Pancreas (tissue), 10 donors: ENCODE data around the gene KCNA2. TPM values are rescaled to one million over a fixed set of nuclear protein-coding genes. Genes with fewer than 3 reads are reported as not detected.

Experiments
- ATAC-seq, 4 donors: fragments of 200-7000 bp; cut with Tn5 transposase; one replicate each; pipeline versions ENCODE4 v1.8.0 to v1.9.1; 2020; ENCODE audit warnings: mild to moderate bottlenecking in 4 of 4, moderate library complexity in 4 of 4
- DNase-seq, 6 donors: peaks; one replicate each; pipeline ENCODE4 v3.0.0-alpha.2; 2020
- FAIRE-seq: peaks from 2 replicates; lab custom pipeline; 2012; peaks lifted over from hg19 to GRCh38; lab: Jason Lieb, UNC
- H3K27ac ChIP-seq, 4 donors: fragments of 200-600 bp; sonication (generic); 1 replicate in 3 of 4; 2 replicates in 1 of 4; pipeline versions ENCODE4 v1.5.0 to v1.8.0; 2020
- H3K27me3 ChIP-seq, 4 donors: fragments of 200-600 bp; one replicate each; pipeline ENCODE4 v1.8.0; 2021
- H3K36me3 ChIP-seq, 3 donors: fragments of 200-600 bp; sonication (generic) in 1 of 3; one replicate each; pipeline versions ENCODE4 v1.5.0 to v1.8.0; 2020 to 2021
- H3K4me1 ChIP-seq, 3 donors: fragments of 200-600 bp; one replicate each; pipeline ENCODE4 v1.8.0; 2021
- H3K4me3 ChIP-seq, 4 donors: fragments of 200-600 bp; sonication (generic) in 2 of 4; one replicate each; pipeline versions ENCODE4 v1.5.0 to v1.8.0; 2020 to 2021
- H3K9me3 ChIP-seq, 4 donors: fragments of 200-600 bp; one replicate each; pipeline ENCODE4 v1.8.0; 2021
- CTCF ChIP-seq, 4 donors: fragments of 200-600 bp; sonication (generic) in 3 of 4; IDR thresholded peaks; one replicate each; pipeline versions ENCODE4 v1.5.0 to v1.8.0; 2021; ENCODE audit warnings: antibody characterized with exemption in 4 of 4
- WGBS, 2 donors: extraction: QIAGEN DNeasy Blood & Tissue Kit; methylation state at CpG; one replicate each; pipeline ENCODE4 v1.1.7; 2013; 5-methylcytosine and 5-hydroxymethylcytosine counted together
- intact Hi-C, 3 donors: fragments of 100-400 bp; cut with DNase I; formaldehyde crosslinking; loops; one replicate each; pipeline versions ENCODE4 v1.11.1 to v1.14.2; 2022
- polyA plus RNA-seq, 2 donors: library from polyadenylated mRNA; stranded (reverse); fragments of 200-250 nt; gene quantifications; one replicate each; pipeline ENCODE4 v1.2.3, GENCODE V29; 2013
- total RNA-seq, 6 donors: library from RNA; stranded (reverse); fragmentation: NEBNext Ultra II Directional in 4 of 6; extraction: Animal tissue kit (Norgen Biotek cat#: 25700) in 4 of 6; gene quantifications; one replicate each; pipeline versions ENCODE4 v1.2.1 to v1.2.4, GENCODE V29; 2021 to 2023
- donor health status: healthy with polysubstance abuse.
- donor health status: DM: no; HTN: no; CAD: no; lungs with moderate emphysema.
- donor health status: DM: no; HTN: no; CAD: no.
- donor health status: control.
- donor health status: control.
- donor health status: Bipolar disorder and iron deficiency.
- donor health status: DM: yes; HTN: yes; CAD: no.
- donor health status: DM: no; HTN: no; CAD: no.
- donor health status: DM: no; HTN: no; CAD: no.
- donor health status: DM: yes; HTN: yes; CAD: no.

The KCNA2 gene
- total and polyA plus RNA-seq, 8 donors, result 0.21 to 1.6 (median 0.64) TPM

GRCh38 chr1:110645821-110646735 lies 39.9 kb upstream of the KCNA2 start:
- FAIRE-seq, result no peak

GRCh38 chr1:110645211-110645610 lies 39.1 kb upstream of the KCNA2 start:
- Histone ChIP-seq H3K27me3 (no peaks in the 10 kb centered on the region), H3K9me3 (no peaks in the 10 kb centered on the region), H3K4me1 (peaks cover 0 to 10% (median 0%) of the 10 kb centered on the region in 3 donors), H3K4me3 (no peak overlapping the region), H3K27ac (no peak overlapping the region), H3K36me3 (no peaks in the 10 kb centered on the region)
- no peak for DNase-seq
- no peak for ATAC-seq
- TF ChIP-seq CTCF (IDR thresholded peaks at IDR 0.05), result no peak
- intact Hi-C loops, result no loop called here
- FAIRE-seq, result no peak

More at GRCh38 chr1:110645821-110646735, 39.9 kb upstream of the KCNA2 start:
- Histone ChIP-seq H3K9me3 (no peaks in the 10 kb centered on the region), H3K27me3 (no peaks in the 10 kb centered on the region), H3K36me3 (no peaks in the 10 kb centered on the region), H3K4me1 (peaks cover 0 to 10% (median 0%) of the 10 kb centered on the region in 3 donors), H3K27ac (no peak overlapping the region), H3K4me3 (no peak overlapping the region)
- intact Hi-C loops, result no loop called here
- no peak for TF ChIP-seq CTCF (IDR thresholded peaks at IDR 0.05)
- WGBS, 2 donors, result 54 to 58% methylated on average over 4 of the region's 4 CpGs
- DNase-seq (no peak), ATAC-seq (peak in 2 of 4 donors; percentile 60 to 77)

- no peak for DNase-seq
- ATAC-seq, result peak in 1 of 4 donors; percentile 45
- H3K4me3 ChIP-seq, result no peak overlapping the region
- intact Hi-C loops, result no loop called here
- 32 to 35% methylated on average over 4 of the region's 4 CpGs for WGBS, 2 donors
- no peaks in the 10 kb centered on the region for H3K9me3 ChIP-seq
- peaks cover 0 to 10% (median 0%) of the 10 kb centered on the region in 3 donors for H3K4me1 ChIP-seq
- H3K36me3 ChIP-seq, result no peaks in the 10 kb centered on the region
- TF ChIP-seq CTCF (IDR thresholded peaks at IDR 0.05), result no peak
- no peaks in the 10 kb centered on the region for H3K27me3 ChIP-seq
- FAIRE-seq, result no peak
- H3K27ac ChIP-seq, result no peak overlapping the region
Observed at GRCh38 chr1:110643879-110644472, 37.8 kb upstream of the KCNA2 start.

GRCh38 chr1:110639724-110640386 lies 33.7 kb upstream of the KCNA2 start:
- no peak overlapping the region for H3K4me3 ChIP-seq
- ATAC-seq (peak in 2 of 4 donors; percentile 53 to 60), DNase-seq (no peak), FAIRE-seq (no peak)
- WGBS, 2 donors, result 40 to 47% methylated on average over 2 of the region's 2 CpGs
- no peaks in the 10 kb centered on the region for H3K9me3 ChIP-seq
- intact Hi-C loops, result loop anchor here in 1 of 3 donors (10.0 kb wide), 1 partner anchor 125 kb away; no protein-coding TSS in a partner anchor
- no peaks in the 10 kb centered on the region for H3K27me3 ChIP-seq
- H3K27ac ChIP-seq, result no peak overlapping the region
- no peak for TF ChIP-seq CTCF (IDR thresholded peaks at IDR 0.05)
- peaks cover 0 to 3% (median 0%) of the 10 kb centered on the region in 3 donors for H3K4me1 ChIP-seq
- H3K36me3 ChIP-seq, result no peaks in the 10 kb centered on the region
